CD4-positive, alpha-beta T cell treated with Interleukin-12 subunit alpha and Interleukin-12 subunit beta, for 1 hour (primary cell): ENCODE results near the gene ROR2.
A peak's percentile ranks its signal among the peaks of the same experiment; 100 is the strongest.

Experiments
- DNase-seq: peaks from one replicate; pipeline ENCODE4 v3.0.0-alpha.2; 2020

ROR2 gene

DNA sequence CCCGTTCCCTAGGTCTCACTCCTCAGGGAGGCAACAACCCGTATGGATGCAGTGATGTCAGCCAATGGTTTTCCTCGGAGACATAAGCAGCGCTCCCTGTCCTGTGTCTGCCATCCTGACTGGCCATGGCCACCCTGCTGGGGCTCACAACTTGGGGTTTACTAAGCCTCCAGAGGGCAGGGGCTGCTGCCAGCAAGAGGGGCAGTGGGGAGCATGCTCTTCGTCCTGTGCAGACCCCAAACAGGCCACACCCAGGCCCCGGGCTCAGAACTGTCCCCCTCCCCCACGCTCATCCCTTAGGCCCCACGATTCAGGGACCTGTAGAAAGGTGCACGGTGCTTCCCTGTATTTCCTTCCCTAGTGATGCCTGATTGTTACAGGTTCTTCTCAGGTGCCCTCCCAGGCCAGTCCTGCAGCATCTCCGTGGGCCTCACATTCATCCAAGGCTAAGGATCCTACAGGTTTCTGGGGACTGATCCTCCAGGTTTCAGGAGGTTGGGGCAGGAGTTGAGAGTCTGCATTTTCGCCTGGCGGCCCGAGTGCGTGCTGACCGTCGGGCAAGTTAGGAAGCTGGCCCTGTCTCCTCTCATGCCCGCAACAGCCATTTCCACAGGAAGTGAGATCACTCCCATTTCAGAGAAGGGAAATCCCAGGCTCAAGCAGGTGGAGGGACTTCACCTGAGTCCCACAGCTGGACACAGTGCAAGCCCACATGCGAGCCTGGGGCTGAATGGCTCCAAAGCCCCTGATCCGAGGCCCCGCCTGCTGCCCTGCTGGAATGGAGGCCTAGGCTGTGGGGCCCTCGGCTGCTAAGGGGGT lies 217.6 kb downstream of the ROR2 start:
- DNase-seq = no peak

DNA sequence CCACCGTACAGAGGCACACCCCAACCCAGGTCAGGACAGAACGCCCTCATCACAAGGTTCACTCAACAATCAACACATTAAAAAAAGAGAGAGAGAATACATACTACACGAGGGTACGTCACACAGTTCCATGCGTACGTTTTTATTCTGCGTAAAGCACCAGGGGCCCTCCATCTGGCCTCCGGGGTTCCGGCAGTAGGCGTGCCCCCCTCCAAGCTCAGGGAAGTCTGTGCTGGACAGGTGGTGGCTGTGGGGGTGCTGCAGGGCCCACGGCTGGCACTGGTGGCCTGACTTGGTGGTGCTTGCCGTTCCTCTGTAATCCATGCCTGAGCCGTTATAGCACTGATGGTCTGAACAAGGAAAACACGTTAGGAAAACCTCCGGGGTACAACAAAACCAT lies 219.2 kb downstream of the ROR2 start:
- DNase-seq = no peak

- DNase-seq = no peak
These were observed 220.5 kb downstream of the ROR2 start for GRCh38 chr9:91729558-91729842.

DNA sequence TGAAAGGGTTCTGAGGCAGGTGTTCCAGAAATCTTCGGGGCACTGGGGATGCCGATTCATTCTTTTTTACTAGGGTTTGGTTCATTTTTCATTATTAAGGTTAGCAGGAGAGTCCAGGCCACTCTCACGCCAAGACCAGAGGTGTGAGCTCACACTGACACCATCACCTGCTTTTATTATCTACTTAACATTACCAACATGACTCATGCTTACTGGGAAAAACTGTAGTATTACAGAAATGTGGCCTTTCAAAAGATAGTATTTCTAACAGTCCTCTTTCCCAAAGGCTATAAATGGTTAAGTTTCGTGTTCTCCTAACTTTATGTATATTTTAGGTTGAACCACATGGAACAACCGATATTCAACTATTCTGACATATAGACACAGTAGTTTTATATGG lies 222.1 kb downstream of the ROR2 start:
- no peak for DNase-seq

- peak; percentile 30 for DNase-seq
These were observed 222.6 kb downstream of the ROR2 start for GRCh38 chr9:91727316-91727861.

DNA sequence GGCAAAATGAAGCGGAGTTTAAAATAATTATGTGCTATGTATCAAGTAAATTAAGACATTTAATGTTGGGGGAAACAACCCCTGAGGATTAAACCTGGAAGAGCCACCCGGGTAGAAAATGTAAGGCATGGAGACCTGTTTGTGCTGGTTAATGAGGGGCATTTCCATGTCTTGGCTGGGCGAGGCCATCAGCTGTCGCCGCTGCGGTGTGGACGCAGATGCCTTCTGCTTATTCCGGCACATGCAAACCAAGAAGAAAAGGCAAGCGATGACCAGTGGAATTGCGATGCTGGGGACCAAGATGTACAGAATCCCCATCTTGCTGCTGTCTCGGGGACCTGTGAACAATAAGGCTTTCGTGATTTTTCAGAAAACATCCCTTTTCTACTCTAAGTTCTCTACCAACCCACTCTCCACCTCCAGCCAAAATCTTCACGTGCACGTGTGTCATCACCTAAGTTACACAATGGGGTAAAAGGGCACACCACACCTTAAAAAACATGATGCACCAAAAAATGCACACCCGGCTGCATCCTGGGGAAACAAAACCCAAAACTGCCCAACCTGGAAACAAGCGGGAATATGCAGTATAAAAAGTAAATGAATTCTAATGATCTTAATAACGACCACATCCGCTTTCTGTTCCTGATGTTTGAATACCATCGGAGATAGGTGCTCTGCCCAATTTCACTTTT lies 223.5 kb downstream of the ROR2 start:
- no peak for DNase-seq

DNA sequence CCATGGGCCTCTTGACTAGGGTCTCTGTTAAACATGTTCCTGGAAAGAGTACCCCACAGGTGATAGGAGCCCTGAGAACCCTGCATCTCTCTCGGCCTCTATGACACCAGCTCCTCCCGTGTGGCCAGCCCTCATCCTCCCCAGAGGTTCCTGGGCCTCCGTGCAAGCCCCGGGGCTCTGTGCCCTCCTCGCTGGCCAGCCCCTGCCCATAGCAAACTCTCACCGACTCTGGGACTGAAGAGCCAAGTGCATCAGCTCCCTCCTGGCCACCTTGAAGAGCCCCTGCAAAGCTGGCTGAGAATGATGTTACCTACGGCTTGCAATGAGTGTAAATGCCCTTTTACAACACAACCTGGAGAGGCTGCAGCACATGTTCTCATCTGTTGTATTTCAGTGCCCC lies 224.4 kb downstream of the ROR2 start:
- no peak for DNase-seq

DNA sequence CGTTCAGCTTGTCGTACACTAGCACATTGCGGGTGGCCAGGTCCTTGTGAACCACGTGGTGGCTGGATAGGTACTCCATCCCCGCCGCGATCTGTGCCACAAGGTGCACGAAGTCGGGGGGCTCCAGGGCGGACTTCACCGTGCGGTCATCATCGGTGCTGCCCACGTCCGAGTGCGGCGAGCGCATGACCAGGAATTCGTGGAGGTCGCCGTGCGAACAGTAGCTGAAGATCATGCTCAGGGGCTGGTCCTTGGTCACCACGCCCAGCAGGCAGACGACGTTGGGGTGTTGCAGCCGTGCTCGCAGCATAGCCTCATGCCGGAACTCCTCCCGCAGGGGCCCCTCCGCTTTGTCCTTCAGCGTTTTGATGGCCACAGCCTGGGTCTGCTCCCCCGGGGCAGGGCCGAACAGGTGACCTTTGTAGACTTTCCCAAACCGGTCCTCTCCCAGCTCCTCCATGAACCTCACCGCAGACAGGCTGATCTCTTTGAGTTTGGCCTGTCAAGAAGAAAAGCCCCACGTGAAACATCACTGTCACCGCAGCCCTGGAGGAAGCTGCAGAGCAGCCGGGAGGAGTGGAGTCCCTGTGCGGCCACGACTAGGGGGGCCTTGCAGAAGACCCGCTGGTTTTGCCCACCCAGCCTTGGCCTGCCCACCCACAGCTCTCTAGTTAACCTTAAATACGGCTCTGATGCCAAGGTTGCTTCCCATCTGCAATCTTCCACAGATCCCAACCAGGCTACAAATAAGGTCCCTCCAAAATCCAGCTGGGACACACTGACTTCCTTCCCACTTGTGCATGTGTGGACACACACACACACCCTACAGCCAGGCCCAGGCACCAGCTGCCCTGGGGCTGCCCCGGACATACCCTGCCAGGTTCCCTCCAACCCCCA lies 225.2 kb downstream of the ROR2 start:
- DNase-seq = no peak

DNA sequence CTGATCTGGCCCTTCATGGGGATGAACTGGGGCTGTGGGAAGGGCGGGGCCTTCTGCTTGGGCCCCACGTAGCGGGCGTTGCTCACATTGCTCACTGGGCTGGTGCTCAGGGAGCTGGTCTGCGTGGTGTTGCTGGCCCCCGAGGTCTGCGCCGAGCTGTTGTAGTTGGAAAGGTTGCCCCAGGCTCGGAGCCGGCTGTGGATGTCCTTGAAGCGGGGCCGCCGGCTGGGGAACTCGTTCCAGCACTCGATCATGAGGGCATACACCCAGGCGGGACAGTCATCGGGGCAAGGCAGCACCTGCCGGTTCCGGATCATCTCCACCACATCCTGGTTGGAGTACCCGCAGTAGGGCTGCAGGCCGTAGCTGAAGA lies 226.0 kb downstream of the ROR2 start:
- no peak for DNase-seq

- no peak for DNase-seq
These were observed 226.5 kb downstream of the ROR2 start for GRCh38 chr9:91723420-91724067.

- DNase-seq = no peak
These were observed 229.0 kb downstream of the ROR2 start for GRCh38 chr9:91720751-91721705.

- DNase-seq = no peak
These were observed 229.7 kb downstream of the ROR2 start for GRCh38 chr9:91720313-91720712.

GRCh38 chr9:91718071-91718470 lies 232.0 kb downstream of the ROR2 start:
- DNase-seq = no peak

GRCh38 chr9:91716815-91717214 lies 233.2 kb downstream of the ROR2 start:
- DNase-seq = no peak

DNA sequence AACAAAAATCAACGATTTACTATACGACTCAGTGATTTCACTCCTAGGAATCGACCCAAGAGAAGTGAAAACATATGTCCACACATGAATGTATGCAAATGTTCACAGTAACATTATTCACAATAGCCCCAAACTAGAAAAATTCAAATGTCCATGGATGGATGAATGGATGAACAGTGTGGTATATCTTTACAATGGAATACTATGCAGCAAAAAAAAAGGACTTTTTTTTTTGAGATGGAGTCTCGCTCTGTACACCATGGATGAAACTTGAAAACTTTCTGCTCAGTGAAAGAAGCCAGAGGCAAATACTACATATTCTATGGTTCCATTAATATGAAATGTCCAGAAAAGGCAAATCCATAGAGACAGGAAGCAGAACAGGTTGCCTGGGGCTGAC lies 233.8 kb downstream of the ROR2 start:
- no peak for DNase-seq

DNA sequence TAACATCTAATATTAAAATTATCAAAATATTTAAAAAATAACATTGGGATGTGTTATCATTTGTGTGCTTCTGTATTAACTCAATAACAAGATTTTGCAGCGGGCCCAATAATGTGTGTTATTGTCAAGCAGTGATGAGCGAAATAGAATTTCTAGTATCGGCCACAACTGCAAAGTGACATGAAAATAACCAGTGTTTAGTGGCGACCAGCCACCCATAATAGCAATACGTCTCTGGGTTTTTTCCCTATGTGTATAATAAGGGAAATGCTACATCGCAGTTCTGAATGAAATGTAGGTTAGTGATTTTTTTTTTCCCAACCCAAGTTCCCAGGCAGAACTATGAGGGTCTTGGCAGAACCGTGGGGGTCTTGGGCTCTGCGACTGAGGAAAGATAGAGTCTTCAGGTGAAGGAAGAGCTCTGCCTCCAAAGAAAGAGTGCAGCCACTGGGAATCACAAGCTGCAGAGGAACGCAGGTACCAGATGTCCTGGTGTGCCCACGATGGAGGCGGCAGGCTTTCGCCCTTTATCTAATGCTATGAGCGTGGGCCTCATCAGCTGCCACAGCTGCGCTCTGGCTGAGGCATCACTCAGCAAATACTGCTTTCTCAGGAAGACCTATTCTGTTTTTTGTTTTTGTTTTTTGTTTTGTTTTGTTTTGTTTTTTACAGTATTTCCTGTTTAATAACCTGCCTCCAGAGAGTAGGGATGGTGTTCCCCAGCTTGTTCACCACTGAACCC lies 235.0 kb downstream of the ROR2 start:
- DNase-seq = no peak

GRCh38 chr9:91714020-91714806 lies 235.8 kb downstream of the ROR2 start:
- peak; percentile 28 for DNase-seq

DNA sequence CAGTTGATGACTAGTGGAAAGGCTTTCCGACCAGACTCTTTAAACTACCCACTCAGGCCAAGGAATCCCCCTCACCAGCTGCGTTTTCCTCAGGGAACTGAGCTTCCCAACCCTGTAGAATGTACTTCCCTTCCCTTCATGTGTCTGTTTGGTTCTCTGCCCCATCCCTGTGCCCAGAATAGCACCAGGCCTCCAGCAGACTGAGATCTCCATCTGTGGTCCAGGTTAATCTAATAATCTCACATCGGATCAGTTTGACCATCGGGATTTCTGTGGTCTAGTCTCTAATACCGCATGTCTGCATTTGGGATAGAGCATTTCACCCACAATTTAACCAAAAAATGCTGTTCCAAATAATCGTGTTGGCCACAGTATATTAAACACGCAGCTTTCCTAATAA lies 237.2 kb downstream of the ROR2 start:
- no peak for DNase-seq

- DNase-seq = peak; percentile 66
These were observed 238.1 kb downstream of the ROR2 start for GRCh38 chr9:91711755-91712601.
